ENCODE measurements around the gene ARL2BP.

DNA sequence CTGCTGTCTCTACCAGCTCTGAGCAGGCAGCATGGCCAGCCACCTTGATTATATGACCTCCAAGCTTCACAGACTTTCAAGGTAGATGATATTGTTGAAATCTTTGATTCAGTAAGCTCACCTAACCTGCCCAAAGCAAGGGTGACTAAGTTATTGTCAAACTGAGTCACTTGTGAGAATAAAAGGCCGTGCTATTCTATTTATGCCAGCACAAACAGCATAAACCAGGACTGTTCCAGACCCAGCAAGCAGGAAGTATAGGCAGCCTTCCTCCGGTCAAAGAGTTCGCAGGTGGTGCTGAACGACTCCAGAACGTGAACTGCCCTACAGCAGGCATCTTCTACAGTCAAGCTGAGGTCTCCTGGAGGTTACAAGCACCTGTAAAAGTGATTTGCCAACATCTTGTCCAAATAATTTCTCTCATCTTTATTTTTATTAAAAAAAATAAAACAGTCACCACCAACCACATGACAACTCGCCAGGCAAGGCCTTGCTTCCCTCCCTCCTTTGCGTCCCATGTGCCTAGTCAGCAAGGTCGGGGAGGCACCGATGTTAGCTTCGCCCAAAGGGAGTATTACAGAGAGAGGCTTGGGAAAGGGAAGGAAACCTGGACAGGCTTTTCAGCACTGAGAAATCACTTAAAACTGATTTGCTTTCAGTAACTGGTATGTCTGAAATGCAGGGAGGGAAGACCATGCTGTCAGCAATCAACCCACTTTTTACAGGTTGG lies 10.8 kb downstream of the ARL2BP start:
- TF ChIP-seq, protein P1, sequence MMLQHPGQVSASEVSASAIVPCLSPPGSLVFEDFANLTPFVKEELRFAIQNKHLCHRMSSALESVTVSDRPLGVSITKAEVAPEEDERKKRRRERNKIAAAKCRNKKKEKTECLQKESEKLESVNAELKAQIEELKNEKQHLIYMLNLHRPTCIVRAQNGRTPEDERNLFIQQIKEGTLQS (IDR thresholded peaks at IDR 0.05), result no peak
- TF ChIP-seq SP1 (IDR thresholded peaks at IDR 0.05) (no peak), RAD21 (IDR thresholded peaks at IDR 0.05) (no peak), TAF1 (conservative IDR thresholded peaks at IDR 0.05) (no peak), YY1 (IDR thresholded peaks at IDR 0.05) (no peak), RXRA (IDR thresholded peaks at IDR 0.05) (no peak), GABPA (IDR thresholded peaks at IDR 0.05 in 1 of 2, conservative IDR thresholded peaks at IDR 0.05 in 1 of 2) (no peak), HNF4G (IDR thresholded peaks at IDR 0.05) (no peak), JUND (IDR thresholded peaks at IDR 0.05) (no peak), FOXA2 (IDR thresholded peaks at IDR 0.05) (no peak)
- TF ChIP-seq, protein P2, sequence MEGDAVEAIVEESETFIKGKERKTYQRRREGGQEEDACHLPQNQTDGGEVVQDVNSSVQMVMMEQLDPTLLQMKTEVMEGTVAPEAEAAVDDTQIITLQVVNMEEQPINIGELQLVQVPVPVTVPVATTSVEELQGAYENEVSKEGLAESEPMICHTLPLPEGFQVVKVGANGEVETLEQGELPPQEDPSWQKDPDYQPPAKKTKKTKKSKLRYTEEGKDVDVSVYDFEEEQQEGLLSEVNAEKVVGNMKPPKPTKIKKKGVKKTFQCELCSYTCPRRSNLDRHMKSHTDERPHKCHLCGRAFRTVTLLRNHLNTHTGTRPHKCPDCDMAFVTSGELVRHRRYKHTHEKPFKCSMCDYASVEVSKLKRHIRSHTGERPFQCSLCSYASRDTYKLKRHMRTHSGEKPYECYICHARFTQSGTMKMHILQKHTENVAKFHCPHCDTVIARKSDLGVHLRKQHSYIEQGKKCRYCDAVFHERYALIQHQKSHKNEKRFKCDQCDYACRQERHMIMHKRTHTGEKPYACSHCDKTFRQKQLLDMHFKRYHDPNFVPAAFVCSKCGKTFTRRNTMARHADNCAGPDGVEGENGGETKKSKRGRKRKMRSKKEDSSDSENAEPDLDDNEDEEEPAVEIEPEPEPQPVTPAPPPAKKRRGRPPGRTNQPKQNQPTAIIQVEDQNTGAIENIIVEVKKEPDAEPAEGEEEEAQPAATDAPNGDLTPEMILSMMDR (IDR thresholded peaks at IDR 0.05; ENCODE audit: low read depth, low read length, missing input control), result no peak
- TF ChIP-seq, protein P3, sequence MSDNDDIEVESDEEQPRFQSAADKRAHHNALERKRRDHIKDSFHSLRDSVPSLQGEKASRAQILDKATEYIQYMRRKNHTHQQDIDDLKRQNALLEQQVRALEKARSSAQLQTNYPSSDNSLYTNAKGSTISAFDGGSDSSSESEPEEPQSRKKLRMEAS (IDR thresholded peaks at IDR 0.05), result no peak
- TF ChIP-seq, protein P4, sequence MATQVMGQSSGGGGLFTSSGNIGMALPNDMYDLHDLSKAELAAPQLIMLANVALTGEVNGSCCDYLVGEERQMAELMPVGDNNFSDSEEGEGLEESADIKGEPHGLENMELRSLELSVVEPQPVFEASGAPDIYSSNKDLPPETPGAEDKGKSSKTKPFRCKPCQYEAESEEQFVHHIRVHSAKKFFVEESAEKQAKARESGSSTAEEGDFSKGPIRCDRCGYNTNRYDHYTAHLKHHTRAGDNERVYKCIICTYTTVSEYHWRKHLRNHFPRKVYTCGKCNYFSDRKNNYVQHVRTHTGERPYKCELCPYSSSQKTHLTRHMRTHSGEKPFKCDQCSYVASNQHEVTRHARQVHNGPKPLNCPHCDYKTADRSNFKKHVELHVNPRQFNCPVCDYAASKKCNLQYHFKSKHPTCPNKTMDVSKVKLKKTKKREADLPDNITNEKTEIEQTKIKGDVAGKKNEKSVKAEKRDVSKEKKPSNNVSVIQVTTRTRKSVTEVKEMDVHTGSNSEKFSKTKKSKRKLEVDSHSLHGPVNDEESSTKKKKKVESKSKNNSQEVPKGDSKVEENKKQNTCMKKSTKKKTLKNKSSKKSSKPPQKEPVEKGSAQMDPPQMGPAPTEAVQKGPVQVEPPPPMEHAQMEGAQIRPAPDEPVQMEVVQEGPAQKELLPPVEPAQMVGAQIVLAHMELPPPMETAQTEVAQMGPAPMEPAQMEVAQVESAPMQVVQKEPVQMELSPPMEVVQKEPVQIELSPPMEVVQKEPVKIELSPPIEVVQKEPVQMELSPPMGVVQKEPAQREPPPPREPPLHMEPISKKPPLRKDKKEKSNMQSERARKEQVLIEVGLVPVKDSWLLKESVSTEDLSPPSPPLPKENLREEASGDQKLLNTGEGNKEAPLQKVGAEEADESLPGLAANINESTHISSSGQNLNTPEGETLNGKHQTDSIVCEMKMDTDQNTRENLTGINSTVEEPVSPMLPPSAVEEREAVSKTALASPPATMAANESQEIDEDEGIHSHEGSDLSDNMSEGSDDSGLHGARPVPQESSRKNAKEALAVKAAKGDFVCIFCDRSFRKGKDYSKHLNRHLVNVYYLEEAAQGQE (IDR thresholded peaks at IDR 0.05), result no peak
- TF ChIP-seq, protein P5, sequence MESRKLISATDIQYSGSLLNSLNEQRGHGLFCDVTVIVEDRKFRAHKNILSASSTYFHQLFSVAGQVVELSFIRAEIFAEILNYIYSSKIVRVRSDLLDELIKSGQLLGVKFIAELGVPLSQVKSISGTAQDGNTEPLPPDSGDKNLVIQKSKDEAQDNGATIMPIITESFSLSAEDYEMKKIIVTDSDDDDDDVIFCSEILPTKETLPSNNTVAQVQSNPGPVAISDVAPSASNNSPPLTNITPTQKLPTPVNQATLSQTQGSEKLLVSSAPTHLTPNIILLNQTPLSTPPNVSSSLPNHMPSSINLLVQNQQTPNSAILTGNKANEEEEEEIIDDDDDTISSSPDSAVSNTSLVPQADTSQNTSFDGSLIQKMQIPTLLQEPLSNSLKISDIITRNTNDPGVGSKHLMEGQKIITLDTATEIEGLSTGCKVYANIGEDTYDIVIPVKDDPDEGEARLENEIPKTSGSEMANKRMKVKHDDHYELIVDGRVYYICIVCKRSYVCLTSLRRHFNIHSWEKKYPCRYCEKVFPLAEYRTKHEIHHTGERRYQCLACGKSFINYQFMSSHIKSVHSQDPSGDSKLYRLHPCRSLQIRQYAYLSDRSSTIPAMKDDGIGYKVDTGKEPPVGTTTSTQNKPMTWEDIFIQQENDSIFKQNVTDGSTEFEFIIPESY (IDR thresholded peaks at IDR 0.05), result no peak
